WTC11 (cell line): ENCODE measurements around the gene SAMD9L. TPM values are rescaled to one million over a fixed set of nuclear protein-coding genes. Genes with fewer than 3 reads are reported as not detected.

Experiments used
- ATAC-seq: fragments of 200-7000 bp; cut with Tn5 transposase; 2 replicates; pipeline ENCODE4 v1.10.0; 2021; ENCODE audit warnings: mild to moderate bottlenecking, moderate library complexity
- CTCF ChIA-PET: fragments of 300-600 bp; sonication (Branson Sonifier 250); formaldehyde crosslinking; loops from one replicate; lab custom pipeline; 2021; ENCODE audit warnings: antibody characterized with exemption; lab: Charles Lee
- POLR2A ChIA-PET: fragments of 350-600 bp; sonication (Branson Sonifier 250); formaldehyde crosslinking; loops from one replicate; lab custom pipeline; 2021; ENCODE audit warnings: antibody characterized with exemption; lab: Charles Lee
- DNase-seq: peaks from one replicate; pipeline ENCODE4 v3.0.0; 2021; ENCODE audit warnings: low spot score
- H3K27ac Mint-ChIP-seq: 2 replicates; pipeline ENCODE4 v1.8.0; 2021; ENCODE audit warnings: mixed read lengths
- H3K27me3 Mint-ChIP-seq: 2 replicates; pipeline ENCODE4 v1.8.0; 2021; ENCODE audit warnings: low read depth, mild to moderate bottlenecking, moderate library complexity, mixed read lengths
- H3K36me3 Mint-ChIP-seq: 2 replicates; pipeline ENCODE4 v1.8.0; 2021; ENCODE audit warnings: mixed read lengths
- H3K4me1 Mint-ChIP-seq: 2 replicates; pipeline ENCODE4 v1.8.0; 2022; ENCODE audit warnings: mixed read lengths
- H3K4me3 Mint-ChIP-seq: 2 replicates; pipeline ENCODE4 v1.8.0; 2021; ENCODE audit warnings: mild to moderate bottlenecking, moderate library complexity, mixed read lengths
- H3K9me3 Mint-ChIP-seq: 2 replicates; pipeline ENCODE4 v1.8.0; 2021; ENCODE audit warnings: mixed read lengths
- ELF4 ChIP-seq: sonication (generic); formaldehyde crosslinking; IDR thresholded peaks from 2 replicates; pipeline ENCODE4 v1.8.1; 2022; ENCODE audit warnings: low read depth, mild to moderate bottlenecking, moderate library complexity, missing genetic modification reagents
- FOXP1 ChIP-seq: sonication (generic); formaldehyde crosslinking; IDR thresholded peaks from 2 replicates; pipeline ENCODE4 v1.8.0; 2022; ENCODE audit warnings: missing genetic modification reagents, mild to moderate bottlenecking, moderate library complexity, borderline replicate concordance
- GABPB1 ChIP-seq: sonication (generic); formaldehyde crosslinking; IDR thresholded peaks from 2 replicates; pipeline ENCODE4 v1.8.1; 2023; ENCODE audit warnings: mild to moderate bottlenecking, missing genetic modification reagents
- GRHL2 ChIP-seq: fragments of 250-450 bp; sonication (Bioruptor Pico); IDR thresholded peaks from 2 replicates; pipeline ENCODE4 v1.8.0; 2022; ENCODE audit warnings: mild to moderate bottlenecking, moderate library complexity; ENCODE audit not compliant: insufficient replicate concordance, severe bottlenecking
- SOX15 ChIP-seq: fragments of 250-450 bp; sonication (Bioruptor Pico); IDR thresholded peaks from 2 replicates; pipeline ENCODE4 v1.9.0; 2021; ENCODE audit warnings: mild to moderate bottlenecking
- TEAD4 ChIP-seq: sonication (generic); formaldehyde crosslinking; IDR thresholded peaks from 2 replicates; pipeline ENCODE4 v1.8.0; 2022; ENCODE audit warnings: mild to moderate bottlenecking, missing genetic modification reagents
- ZBTB21 ChIP-seq: sonication (generic); formaldehyde crosslinking; IDR thresholded peaks from 2 replicates; pipeline ENCODE4 v1.8.1; 2023; ENCODE audit warnings: mild to moderate bottlenecking, missing genetic modification reagents, borderline replicate concordance
- total RNA-seq: library from RNA; stranded (reverse); gene quantifications from 3 replicates; pipeline ENCODE4 v1.2.3, GENCODE V29; 2021
- TF ChIP-seq, protein P1 (sequence below): sonication (generic); formaldehyde crosslinking; IDR thresholded peaks from 2 replicates; pipeline ENCODE4 v1.8.1; 2022; ENCODE audit warnings: low read depth, missing genetic modification reagents, borderline replicate concordance
- TF ChIP-seq, protein P2 (sequence below): fragments of 200-600 bp; IDR thresholded peaks from 2 replicates; pipeline ENCODE4 v1.8.0; 2022; ENCODE audit warnings: antibody characterized with exemption
- TF ChIP-seq, protein P3 (sequence below): sonication (generic); formaldehyde crosslinking; IDR thresholded peaks from 2 replicates; pipeline ENCODE4 v1.8.1; 2023; ENCODE audit warnings: mild to moderate bottlenecking, missing genetic modification reagents, borderline replicate concordance
- TF ChIP-seq, protein P4 (sequence below): sonication (generic); formaldehyde crosslinking; IDR thresholded peaks from 2 replicates; pipeline ENCODE4 v1.8.1; 2022; ENCODE audit warnings: missing genetic modification reagents, borderline replicate concordance
- TF ChIP-seq, protein P5 (sequence below): fragments of 250-450 bp; sonication (Bioruptor Pico); IDR thresholded peaks from 2 replicates; pipeline ENCODE4 v1.9.0; 2021; ENCODE audit warnings: moderate library complexity, mild to moderate bottlenecking, inconsistent platforms, borderline replicate concordance

Gene SAMD9L
- total RNA-seq, 1 experiment from 2014 or later: 0.15 TPM

DNA sequence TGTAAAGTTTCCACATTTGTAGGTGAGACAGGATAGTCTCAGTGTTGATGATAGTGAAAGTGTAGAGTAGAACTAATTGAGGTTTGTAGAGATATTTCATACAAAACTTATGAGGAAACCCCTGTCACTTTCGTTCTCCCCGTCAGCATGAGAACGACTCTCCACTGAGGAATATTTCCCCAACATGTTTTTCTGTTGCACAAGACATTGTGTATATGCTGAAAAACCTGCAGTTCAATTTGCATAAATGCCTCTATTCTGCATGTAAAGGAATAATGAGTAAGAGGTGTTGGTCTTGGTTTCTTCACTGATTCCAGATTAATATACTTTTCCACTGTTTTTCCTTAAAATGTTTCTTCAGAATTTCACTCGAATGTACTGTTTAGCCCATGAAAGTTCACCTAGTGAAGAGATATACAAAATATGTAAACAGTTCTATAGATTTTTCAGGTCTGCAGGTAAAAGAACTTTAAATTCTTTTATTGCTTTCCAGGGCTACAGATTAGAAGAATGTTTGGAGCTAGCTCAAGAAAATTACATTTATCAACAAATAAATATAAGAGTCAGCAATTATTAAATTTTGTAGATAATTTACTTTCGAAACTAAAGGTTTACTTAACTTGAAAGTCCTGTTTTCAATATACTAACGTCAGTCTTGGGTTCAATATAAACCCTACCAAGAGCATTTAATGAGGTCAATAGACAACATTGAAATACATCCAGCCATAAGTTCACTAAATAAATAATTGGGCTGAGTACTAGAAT, 40.9 kb upstream of the SAMD9L start:
- DNase-seq (no peak), ATAC-seq (no peak)
- Mint-ChIP-seq H3K36me3 (no peaks in the 10 kb centered on the region), H3K9me3 (no peaks in the 10 kb centered on the region), H3K4me1 (no peaks in the 10 kb centered on the region), H3K27me3 (peaks cover 42% of the 10 kb centered on the region), H3K4me3 (no peak overlapping the region), H3K27ac (no peak overlapping the region)
- TF ChIP-seq, protein P1, sequence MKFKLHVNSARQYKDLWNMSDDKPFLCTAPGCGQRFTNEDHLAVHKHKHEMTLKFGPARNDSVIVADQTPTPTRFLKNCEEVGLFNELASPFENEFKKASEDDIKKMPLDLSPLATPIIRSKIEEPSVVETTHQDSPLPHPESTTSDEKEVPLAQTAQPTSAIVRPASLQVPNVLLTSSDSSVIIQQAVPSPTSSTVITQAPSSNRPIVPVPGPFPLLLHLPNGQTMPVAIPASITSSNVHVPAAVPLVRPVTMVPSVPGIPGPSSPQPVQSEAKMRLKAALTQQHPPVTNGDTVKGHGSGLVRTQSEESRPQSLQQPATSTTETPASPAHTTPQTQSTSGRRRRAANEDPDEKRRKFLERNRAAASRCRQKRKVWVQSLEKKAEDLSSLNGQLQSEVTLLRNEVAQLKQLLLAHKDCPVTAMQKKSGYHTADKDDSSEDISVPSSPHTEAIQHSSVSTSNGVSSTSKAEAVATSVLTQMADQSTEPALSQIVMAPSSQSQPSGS (CRISPR knock-in tag): no peak
- TF ChIP-seq FOXP1 (CRISPR knock-in tag) (no peak), SOX15 (no peak), TEAD4 (no peak)
- TF ChIP-seq, protein P2, sequence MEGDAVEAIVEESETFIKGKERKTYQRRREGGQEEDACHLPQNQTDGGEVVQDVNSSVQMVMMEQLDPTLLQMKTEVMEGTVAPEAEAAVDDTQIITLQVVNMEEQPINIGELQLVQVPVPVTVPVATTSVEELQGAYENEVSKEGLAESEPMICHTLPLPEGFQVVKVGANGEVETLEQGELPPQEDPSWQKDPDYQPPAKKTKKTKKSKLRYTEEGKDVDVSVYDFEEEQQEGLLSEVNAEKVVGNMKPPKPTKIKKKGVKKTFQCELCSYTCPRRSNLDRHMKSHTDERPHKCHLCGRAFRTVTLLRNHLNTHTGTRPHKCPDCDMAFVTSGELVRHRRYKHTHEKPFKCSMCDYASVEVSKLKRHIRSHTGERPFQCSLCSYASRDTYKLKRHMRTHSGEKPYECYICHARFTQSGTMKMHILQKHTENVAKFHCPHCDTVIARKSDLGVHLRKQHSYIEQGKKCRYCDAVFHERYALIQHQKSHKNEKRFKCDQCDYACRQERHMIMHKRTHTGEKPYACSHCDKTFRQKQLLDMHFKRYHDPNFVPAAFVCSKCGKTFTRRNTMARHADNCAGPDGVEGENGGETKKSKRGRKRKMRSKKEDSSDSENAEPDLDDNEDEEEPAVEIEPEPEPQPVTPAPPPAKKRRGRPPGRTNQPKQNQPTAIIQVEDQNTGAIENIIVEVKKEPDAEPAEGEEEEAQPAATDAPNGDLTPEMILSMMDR: no peak
- TF ChIP-seq, protein P3, sequence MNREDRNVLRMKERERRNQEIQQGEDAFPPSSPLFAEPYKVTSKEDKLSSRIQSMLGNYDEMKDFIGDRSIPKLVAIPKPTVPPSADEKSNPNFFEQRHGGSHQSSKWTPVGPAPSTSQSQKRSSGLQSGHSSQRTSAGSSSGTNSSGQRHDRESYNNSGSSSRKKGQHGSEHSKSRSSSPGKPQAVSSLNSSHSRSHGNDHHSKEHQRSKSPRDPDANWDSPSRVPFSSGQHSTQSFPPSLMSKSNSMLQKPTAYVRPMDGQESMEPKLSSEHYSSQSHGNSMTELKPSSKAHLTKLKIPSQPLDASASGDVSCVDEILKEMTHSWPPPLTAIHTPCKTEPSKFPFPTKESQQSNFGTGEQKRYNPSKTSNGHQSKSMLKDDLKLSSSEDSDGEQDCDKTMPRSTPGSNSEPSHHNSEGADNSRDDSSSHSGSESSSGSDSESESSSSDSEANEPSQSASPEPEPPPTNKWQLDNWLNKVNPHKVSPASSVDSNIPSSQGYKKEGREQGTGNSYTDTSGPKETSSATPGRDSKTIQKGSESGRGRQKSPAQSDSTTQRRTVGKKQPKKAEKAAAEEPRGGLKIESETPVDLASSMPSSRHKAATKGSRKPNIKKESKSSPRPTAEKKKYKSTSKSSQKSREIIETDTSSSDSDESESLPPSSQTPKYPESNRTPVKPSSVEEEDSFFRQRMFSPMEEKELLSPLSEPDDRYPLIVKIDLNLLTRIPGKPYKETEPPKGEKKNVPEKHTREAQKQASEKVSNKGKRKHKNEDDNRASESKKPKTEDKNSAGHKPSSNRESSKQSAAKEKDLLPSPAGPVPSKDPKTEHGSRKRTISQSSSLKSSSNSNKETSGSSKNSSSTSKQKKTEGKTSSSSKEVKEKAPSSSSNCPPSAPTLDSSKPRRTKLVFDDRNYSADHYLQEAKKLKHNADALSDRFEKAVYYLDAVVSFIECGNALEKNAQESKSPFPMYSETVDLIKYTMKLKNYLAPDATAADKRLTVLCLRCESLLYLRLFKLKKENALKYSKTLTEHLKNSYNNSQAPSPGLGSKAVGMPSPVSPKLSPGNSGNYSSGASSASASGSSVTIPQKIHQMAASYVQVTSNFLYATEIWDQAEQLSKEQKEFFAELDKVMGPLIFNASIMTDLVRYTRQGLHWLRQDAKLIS (CRISPR knock-in tag): no peak
- CTCF ChIA-PET: no interaction called here
- POLR2A ChIA-PET: no interaction called here

DNA sequence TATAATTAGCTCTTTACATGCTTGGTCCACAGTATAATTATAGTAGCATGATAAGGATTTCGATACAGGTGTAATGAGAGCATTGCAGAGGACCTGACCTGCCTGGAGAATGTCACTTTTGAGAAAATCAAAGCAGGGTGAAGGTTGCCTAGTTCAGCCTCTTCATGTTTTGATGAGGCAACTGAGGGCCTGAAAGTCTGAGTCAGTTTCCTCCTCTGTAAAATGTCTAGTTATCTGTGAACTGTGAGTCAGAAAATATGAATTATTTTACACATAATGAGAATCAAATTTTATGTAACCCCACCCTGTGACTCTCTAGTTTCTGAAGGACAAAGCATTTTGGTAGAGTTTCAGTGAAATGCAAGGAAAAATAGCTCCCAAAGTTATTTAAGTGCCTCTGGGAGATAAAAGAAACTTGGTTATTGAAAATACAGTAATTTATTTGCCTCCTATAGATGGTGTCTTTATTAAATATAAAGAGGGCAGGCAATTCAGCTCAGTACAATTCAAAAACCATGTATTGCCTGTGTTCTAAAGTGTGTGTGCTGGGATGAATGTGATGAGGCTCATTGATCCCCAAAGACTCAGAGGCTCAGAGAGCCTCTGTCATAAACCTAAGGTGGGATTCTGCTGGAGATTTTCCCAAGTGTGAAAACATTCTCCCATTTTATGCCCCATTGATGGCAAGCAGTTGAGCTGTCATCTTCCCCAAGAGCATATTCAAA, 37.3 kb upstream of the SAMD9L start:
- TF ChIP-seq ELF4 (CRISPR knock-in tag): no peak
- TF ChIP-seq GRHL2 (CRISPR knock-in tag): no peak
- TF ChIP-seq, protein P4, sequence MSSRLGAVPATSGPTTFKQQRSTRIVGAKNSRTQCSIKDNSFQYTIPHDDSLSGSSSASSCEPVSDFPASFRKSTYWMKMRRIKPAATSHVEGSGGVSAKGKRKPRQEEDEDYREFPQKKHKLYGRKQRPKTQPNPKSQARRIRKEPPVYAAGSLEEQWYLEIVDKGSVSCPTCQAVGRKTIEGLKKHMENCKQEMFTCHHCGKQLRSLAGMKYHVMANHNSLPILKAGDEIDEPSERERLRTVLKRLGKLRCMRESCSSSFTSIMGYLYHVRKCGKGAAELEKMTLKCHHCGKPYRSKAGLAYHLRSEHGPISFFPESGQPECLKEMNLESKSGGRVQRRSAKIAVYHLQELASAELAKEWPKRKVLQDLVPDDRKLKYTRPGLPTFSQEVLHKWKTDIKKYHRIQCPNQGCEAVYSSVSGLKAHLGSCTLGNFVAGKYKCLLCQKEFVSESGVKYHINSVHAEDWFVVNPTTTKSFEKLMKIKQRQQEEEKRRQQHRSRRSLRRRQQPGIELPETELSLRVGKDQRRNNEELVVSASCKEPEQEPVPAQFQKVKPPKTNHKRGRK: no peak
- TF ChIP-seq GABPB1 (CRISPR knock-in tag): no peak
- no peak for TF ChIP-seq ZBTB21 (CRISPR knock-in tag)
- TF ChIP-seq, protein P5, sequence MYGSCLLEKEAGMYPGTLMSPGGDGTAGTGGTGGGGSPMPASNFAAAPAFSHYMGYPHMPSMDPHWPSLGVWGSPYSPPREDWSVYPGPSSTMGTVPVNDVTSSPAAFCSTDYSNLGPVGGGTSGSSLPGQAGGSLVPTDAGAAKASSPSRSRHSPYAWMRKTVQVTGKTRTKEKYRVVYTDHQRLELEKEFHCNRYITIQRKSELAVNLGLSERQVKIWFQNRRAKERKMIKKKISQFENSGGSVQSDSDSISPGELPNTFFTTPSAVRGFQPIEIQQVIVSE (CRISPR knock-in tag): no peak
- DNase-seq (no peak), ATAC-seq (no peak)
- no peaks in the 10 kb centered on the region for H3K9me3 Mint-ChIP-seq
- H3K4me1 Mint-ChIP-seq: no peaks in the 10 kb centered on the region
- H3K27ac Mint-ChIP-seq: no peak overlapping the region
- H3K4me3 Mint-ChIP-seq: no peak overlapping the region
- H3K27me3 Mint-ChIP-seq: peaks cover 29% of the 10 kb centered on the region
- ChIA-PET POLR2A (no interaction called here), CTCF (no interaction called here)
- H3K36me3 Mint-ChIP-seq: no peaks in the 10 kb centered on the region
